ENCODE results near the gene SCTR.

The SCTR gene

DNA sequence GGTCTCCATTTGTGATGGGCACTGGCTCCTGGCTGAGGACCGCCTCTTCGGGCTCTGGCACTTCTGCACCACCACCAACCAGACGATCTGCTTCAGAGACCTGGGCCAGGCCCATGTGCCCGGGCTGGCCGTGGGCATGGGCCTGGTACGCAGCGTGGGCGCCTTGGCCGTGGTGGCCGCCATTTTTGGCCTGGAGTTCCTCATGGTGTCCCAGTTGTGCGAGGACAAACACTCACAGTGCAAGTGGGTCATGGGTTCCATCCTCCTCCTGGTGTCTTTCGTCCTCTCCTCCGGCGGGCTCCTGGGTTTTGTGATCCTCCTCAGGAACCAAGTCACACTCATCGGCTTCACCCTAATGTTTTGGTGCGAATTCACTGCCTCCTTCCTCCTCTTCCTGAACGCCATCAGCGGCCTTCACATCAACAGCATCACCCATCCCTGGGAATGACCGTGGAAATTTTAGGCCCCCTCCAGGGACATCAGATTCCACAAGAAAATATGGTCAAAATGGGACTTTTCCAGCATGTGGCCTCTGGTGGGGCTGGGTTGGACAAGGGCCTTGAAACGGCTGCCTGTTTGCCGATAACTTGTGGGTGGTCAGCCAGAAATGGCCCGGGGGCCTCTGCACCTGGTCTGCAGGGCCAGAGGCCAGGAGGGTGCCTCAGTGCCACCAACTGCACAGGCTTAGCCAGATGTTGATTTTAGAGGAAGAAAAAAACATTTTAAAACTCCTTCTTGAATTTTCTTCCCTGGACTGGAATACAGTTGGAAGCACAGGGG, 87.1 kb downstream of the SCTR start:
- DNase-seq (ENCODE audit: low read depth in 1 of 2, low spot score in 1 of 2): no peak
- TF ChIP-seq POLR2AphosphoS5 (IDR thresholded peaks at IDR 0.05; ENCODE audit: low read depth): no peak
- TF ChIP-seq, protein P1, sequence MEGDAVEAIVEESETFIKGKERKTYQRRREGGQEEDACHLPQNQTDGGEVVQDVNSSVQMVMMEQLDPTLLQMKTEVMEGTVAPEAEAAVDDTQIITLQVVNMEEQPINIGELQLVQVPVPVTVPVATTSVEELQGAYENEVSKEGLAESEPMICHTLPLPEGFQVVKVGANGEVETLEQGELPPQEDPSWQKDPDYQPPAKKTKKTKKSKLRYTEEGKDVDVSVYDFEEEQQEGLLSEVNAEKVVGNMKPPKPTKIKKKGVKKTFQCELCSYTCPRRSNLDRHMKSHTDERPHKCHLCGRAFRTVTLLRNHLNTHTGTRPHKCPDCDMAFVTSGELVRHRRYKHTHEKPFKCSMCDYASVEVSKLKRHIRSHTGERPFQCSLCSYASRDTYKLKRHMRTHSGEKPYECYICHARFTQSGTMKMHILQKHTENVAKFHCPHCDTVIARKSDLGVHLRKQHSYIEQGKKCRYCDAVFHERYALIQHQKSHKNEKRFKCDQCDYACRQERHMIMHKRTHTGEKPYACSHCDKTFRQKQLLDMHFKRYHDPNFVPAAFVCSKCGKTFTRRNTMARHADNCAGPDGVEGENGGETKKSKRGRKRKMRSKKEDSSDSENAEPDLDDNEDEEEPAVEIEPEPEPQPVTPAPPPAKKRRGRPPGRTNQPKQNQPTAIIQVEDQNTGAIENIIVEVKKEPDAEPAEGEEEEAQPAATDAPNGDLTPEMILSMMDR (IDR thresholded peaks at IDR 0.05; ENCODE audit: insufficient read depth, low read length): no peak
- TF ChIP-seq, protein P2, sequence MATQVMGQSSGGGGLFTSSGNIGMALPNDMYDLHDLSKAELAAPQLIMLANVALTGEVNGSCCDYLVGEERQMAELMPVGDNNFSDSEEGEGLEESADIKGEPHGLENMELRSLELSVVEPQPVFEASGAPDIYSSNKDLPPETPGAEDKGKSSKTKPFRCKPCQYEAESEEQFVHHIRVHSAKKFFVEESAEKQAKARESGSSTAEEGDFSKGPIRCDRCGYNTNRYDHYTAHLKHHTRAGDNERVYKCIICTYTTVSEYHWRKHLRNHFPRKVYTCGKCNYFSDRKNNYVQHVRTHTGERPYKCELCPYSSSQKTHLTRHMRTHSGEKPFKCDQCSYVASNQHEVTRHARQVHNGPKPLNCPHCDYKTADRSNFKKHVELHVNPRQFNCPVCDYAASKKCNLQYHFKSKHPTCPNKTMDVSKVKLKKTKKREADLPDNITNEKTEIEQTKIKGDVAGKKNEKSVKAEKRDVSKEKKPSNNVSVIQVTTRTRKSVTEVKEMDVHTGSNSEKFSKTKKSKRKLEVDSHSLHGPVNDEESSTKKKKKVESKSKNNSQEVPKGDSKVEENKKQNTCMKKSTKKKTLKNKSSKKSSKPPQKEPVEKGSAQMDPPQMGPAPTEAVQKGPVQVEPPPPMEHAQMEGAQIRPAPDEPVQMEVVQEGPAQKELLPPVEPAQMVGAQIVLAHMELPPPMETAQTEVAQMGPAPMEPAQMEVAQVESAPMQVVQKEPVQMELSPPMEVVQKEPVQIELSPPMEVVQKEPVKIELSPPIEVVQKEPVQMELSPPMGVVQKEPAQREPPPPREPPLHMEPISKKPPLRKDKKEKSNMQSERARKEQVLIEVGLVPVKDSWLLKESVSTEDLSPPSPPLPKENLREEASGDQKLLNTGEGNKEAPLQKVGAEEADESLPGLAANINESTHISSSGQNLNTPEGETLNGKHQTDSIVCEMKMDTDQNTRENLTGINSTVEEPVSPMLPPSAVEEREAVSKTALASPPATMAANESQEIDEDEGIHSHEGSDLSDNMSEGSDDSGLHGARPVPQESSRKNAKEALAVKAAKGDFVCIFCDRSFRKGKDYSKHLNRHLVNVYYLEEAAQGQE (IDR thresholded peaks at IDR 0.05; ENCODE audit: insufficient replicate concordance, low read depth): no peak
- no peak for TF ChIP-seq SPI1 (IDR thresholded peaks at IDR 0.05; ENCODE audit: borderline replicate concordance, low read depth)
- no peak for TF ChIP-seq GABPA (IDR thresholded peaks at IDR 0.05; ENCODE audit: low read depth)
- H3K4me3 ChIP-seq (replicated peaks; ENCODE audit: insufficient read depth, low read length): no peak overlapping the region
- no peak overlapping the region for H3K27ac ChIP-seq (replicated peaks)
- H3K27me3 ChIP-seq (ENCODE audit: insufficient read depth, poor library complexity, severe bottlenecking): peaks cover 10% of the 10 kb centered on the region

DNA sequence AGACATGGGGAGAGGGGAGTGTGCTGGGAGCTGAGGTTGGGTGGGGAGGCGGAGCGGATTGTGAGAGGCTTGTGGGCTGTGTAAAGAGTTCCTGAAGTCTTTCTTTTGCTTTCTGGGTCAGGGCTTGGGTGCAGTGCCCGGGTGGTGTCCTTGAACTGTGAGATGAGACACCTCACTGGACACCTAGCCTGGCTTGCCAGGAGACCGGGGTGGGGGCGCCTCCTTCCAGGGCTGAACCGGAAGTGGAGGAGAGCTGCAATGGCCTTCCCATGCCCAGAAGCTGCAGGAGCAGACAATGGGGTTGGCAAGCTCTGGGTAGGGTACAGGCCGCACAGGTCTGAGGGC, 88.4 kb downstream of the SCTR start:
- H3K4me3 ChIP-seq (replicated peaks; ENCODE audit: insufficient read depth, low read length): no peak overlapping the region
- no peak for DNase-seq (ENCODE audit: low read depth in 1 of 2, low spot score in 1 of 2)
- no peak overlapping the region for H3K27ac ChIP-seq (replicated peaks)
- TF ChIP-seq, protein P1 (IDR thresholded peaks at IDR 0.05; ENCODE audit: insufficient read depth, low read length): no peak
- TF ChIP-seq GABPA (IDR thresholded peaks at IDR 0.05; ENCODE audit: low read depth) (no peak), POLR2AphosphoS5 (IDR thresholded peaks at IDR 0.05; ENCODE audit: low read depth) (no peak), SPI1 (IDR thresholded peaks at IDR 0.05; ENCODE audit: borderline replicate concordance, low read depth) (no peak)
- TF ChIP-seq, protein P2 (IDR thresholded peaks at IDR 0.05; ENCODE audit: insufficient replicate concordance, low read depth): no peak
- H3K27me3 ChIP-seq (ENCODE audit: insufficient read depth, poor library complexity, severe bottlenecking): peaks cover 19% of the 10 kb centered on the region

DNA sequence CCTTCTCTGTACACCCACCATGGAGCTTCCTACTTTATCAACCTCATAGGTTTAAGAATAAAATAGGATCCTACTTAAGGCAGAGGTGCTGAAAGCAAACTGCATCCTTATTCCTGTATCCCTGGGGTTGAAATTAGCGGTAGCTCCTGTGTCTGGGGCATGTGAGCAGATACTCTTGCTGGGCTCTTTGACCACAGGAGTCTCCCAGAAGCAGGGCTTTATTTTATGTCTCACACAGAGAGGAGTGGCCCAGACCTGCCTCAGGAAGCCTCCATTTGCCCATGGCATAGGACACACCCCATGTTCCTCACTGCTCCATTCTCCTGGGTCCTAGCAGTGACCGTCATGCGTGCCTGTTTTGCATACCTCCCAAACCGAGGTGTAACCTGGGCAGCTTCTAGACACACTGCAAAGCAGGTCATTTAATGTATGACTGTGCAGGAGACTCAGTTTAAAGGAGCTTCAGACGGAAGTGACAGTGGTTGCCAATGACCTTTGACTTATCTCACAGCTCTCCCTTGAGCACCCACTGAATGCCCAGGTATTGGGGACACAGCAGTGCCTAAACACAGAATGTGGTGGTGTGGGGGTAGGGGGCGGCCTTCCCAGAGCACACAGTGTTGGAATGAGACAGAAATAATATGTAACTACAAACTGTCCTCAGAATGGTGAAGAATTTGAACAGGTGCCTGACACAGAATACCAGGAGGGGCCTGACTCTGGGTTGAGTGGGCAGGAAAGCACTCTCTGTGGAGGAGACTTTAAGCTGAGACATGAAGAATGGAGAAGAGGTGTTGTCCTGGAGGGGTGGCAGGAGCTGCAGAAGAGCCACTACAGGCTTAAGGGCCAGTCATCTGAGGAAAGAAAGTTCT, 89.0 kb downstream of the SCTR start:
- H3K27ac ChIP-seq (replicated peaks): no peak overlapping the region
- no peak for DNase-seq (ENCODE audit: low read depth in 1 of 2, low spot score in 1 of 2)
- TF ChIP-seq, protein P1 (IDR thresholded peaks at IDR 0.05; ENCODE audit: insufficient read depth, low read length): no peak
- TF ChIP-seq GABPA (IDR thresholded peaks at IDR 0.05; ENCODE audit: low read depth): no peak
- no peak for TF ChIP-seq POLR2AphosphoS5 (IDR thresholded peaks at IDR 0.05; ENCODE audit: low read depth)
- TF ChIP-seq, protein P2 (IDR thresholded peaks at IDR 0.05; ENCODE audit: insufficient replicate concordance, low read depth): no peak
- peaks cover 20% of the 10 kb centered on the region for H3K27me3 ChIP-seq (ENCODE audit: insufficient read depth, poor library complexity, severe bottlenecking)
- no peak overlapping the region for H3K4me3 ChIP-seq (replicated peaks; ENCODE audit: insufficient read depth, low read length)
